Measurements from ENCODE around the gene NFIL3.
"Not testable (repeated sequence)": the region's sequence is repeated elsewhere in the genome, so short reads cannot be mapped to it uniquely, and the experiment has no call there.

Gene NFIL3

GRCh38 chr9:91423785-91424402 is at the start of gene NFIL3:
TSS of gene NFIL3 (minus strand) at chr9:91423832. CDS start at chr9:91410734, 13,098 bp downstream.
- Histone ChIP-seq H3K9me3 (no peaks in the 10 kb centered on the region), H3K27me3 (ENCODE audit: low read depth) (peaks cover 13% of the 10 kb centered on the region; the same call in 1 of the 2 replicates), H3K4me3 (peak within 1 kb of the TSS; percentile 65), H3K36me3 (replicated peaks) (no peaks in the 10 kb centered on the region), H3K4me1 (no peaks in the 10 kb centered on the region; the same call in 1 of the 2 replicates)
- in situ Hi-C loops (cut with MboI; ENCODE audit: low sequenced_read_pairs) = loop anchor here (10.0 to 25.0 kb wide), 2 partner anchors 261 to 512 kb away; no protein-coding TSS in a partner anchor
- peak; percentile 70 to 79 for DNase-seq (ENCODE audit: low spot score in 2 of 2)

GRCh38 chr9:91471524-91471923 is 47.9 kb upstream of the NFIL3 start:
- DNase-seq (ENCODE audit: low spot score in 2 of 2); H3K27me3 ChIP-seq (ENCODE audit: low read depth); H3K9me3 ChIP-seq; in situ Hi-C loops (cut with MboI; ENCODE audit: low sequenced_read_pairs); H3K4me1 ChIP-seq; H3K4me3 ChIP-seq; H3K36me3 ChIP-seq (replicated peaks): not testable (repeated sequence)

GRCh38 chr9:91465420-91465819 is 41.8 kb upstream of the NFIL3 start:
- in situ Hi-C loops (cut with MboI; ENCODE audit: low sequenced_read_pairs) = no loop called here
- peak in 1 of 2 experiments; percentile 22 for DNase-seq (ENCODE audit: low spot score in 2 of 2)
- Histone ChIP-seq H3K4me3 (no peak overlapping the region), H3K27me3 (ENCODE audit: low read depth) (no peaks in the 10 kb centered on the region), H3K36me3 (replicated peaks) (no peaks in the 10 kb centered on the region), H3K9me3 (peaks cover 2% of the 10 kb centered on the region; the same call in 1 of the 2 replicates), H3K4me1 (no peaks in the 10 kb centered on the region)

GRCh38 chr9:91458906-91459305 is 35.3 kb upstream of the NFIL3 start:
- Histone ChIP-seq H3K36me3 (replicated peaks) (no peaks in the 10 kb centered on the region), H3K9me3 (no peaks in the 10 kb centered on the region), H3K4me3 (no peak overlapping the region), H3K27me3 (ENCODE audit: low read depth) (no peaks in the 10 kb centered on the region), H3K4me1 (no peaks in the 10 kb centered on the region)
- DNase-seq (ENCODE audit: low spot score in 2 of 2) = no peak
- in situ Hi-C loops (cut with MboI; ENCODE audit: low sequenced_read_pairs) = no loop called here

GRCh38 chr9:91452844-91453243 is 29.2 kb upstream of the NFIL3 start:
- in situ Hi-C loops (cut with MboI; ENCODE audit: low sequenced_read_pairs) = no loop called here
- DNase-seq (ENCODE audit: low spot score in 2 of 2) = no peak
- no peaks in the 10 kb centered on the region for H3K4me1 ChIP-seq

GRCh38 chr9:91451431-91452270 is 28.0 kb upstream of the NFIL3 start:
- Histone ChIP-seq H3K27me3 (ENCODE audit: low read depth) (no peaks in the 10 kb centered on the region), H3K9me3 (no peaks in the 10 kb centered on the region), H3K36me3 (replicated peaks) (no peaks in the 10 kb centered on the region), H3K4me1 (no peaks in the 10 kb centered on the region), H3K4me3 (no peak overlapping the region)
- in situ Hi-C loops (cut with MboI; ENCODE audit: low sequenced_read_pairs) = no loop called here
- DNase-seq (ENCODE audit: low spot score in 2 of 2) = no peak

More at GRCh38 chr9:91452844-91453243, 29.2 kb upstream of the NFIL3 start:
- H3K36me3 ChIP-seq (replicated peaks) = no peaks in the 10 kb centered on the region
- no peak overlapping the region for H3K4me3 ChIP-seq
- H3K9me3 ChIP-seq = no peaks in the 10 kb centered on the region
- H3K27me3 ChIP-seq (ENCODE audit: low read depth) = no peaks in the 10 kb centered on the region

- Histone ChIP-seq H3K9me3 (no peaks in the 10 kb centered on the region; the same call in 1 of the 2 replicates), H3K27me3 (ENCODE audit: low read depth) (no peaks in the 10 kb centered on the region), H3K4me1 (no peaks in the 10 kb centered on the region), H3K4me3 (no peak overlapping the region), H3K36me3 (replicated peaks) (no peaks in the 10 kb centered on the region)
- no peak for DNase-seq (ENCODE audit: low spot score in 2 of 2)
- in situ Hi-C loops (cut with MboI; ENCODE audit: low sequenced_read_pairs) = no loop called here
Measured at GRCh38 chr9:91445135-91445534, 21.5 kb upstream of the NFIL3 start.

GRCh38 chr9:91443994-91444392 is 20.4 kb upstream of the NFIL3 start:
- H3K4me3 ChIP-seq = no peak overlapping the region
- no peak for DNase-seq (ENCODE audit: low spot score in 2 of 2)
- no peaks in the 10 kb centered on the region for H3K27me3 ChIP-seq (ENCODE audit: low read depth)
- H3K36me3 ChIP-seq (replicated peaks) = no peaks in the 10 kb centered on the region
- H3K4me1 ChIP-seq = no peaks in the 10 kb centered on the region
- in situ Hi-C loops (cut with MboI; ENCODE audit: low sequenced_read_pairs) = no loop called here
- H3K9me3 ChIP-seq = no peaks in the 10 kb centered on the region; the same call in 1 of the 2 replicates

GRCh38 chr9:91443321-91443993 is 19.8 kb upstream of the NFIL3 start:
- Histone ChIP-seq H3K4me1 (no peaks in the 10 kb centered on the region), H3K27me3 (ENCODE audit: low read depth) (no peaks in the 10 kb centered on the region), H3K4me3 (no peak overlapping the region), H3K9me3 (no peaks in the 10 kb centered on the region; the same call in 1 of the 2 replicates), H3K36me3 (replicated peaks) (no peaks in the 10 kb centered on the region)
- in situ Hi-C loops (cut with MboI; ENCODE audit: low sequenced_read_pairs) = no loop called here
- DNase-seq (ENCODE audit: low spot score in 2 of 2) = no peak

- in situ Hi-C loops (cut with MboI; ENCODE audit: low sequenced_read_pairs) = no loop called here
- H3K27me3 ChIP-seq (ENCODE audit: low read depth) = peaks cover 6% of the 10 kb centered on the region; the same call in 1 of the 2 replicates
- H3K4me1 ChIP-seq = no peaks in the 10 kb centered on the region
- H3K36me3 ChIP-seq (replicated peaks) = no peaks in the 10 kb centered on the region
- DNase-seq (ENCODE audit: low spot score in 2 of 2) = no peak
- no peak overlapping the region for H3K4me3 ChIP-seq
- no peaks in the 10 kb centered on the region for H3K9me3 ChIP-seq
Measured at GRCh38 chr9:91436841-91437240, 13.2 kb upstream of the NFIL3 start.

GRCh38 chr9:91433180-91433579 is 9.5 kb upstream of the NFIL3 start:
- no peak for DNase-seq (ENCODE audit: low spot score in 2 of 2)
- Histone ChIP-seq H3K4me1 (no peaks in the 10 kb centered on the region), H3K4me3 (no peak overlapping the region), H3K36me3 (replicated peaks) (no peaks in the 10 kb centered on the region), H3K9me3 (no peaks in the 10 kb centered on the region), H3K27me3 (ENCODE audit: low read depth) (peaks cover 11% of the 10 kb centered on the region)
- in situ Hi-C loops (cut with MboI; ENCODE audit: low sequenced_read_pairs) = no loop called here

- Histone ChIP-seq H3K36me3 (replicated peaks) (no peaks in the 10 kb centered on the region), H3K9me3 (no peaks in the 10 kb centered on the region), H3K4me1 (no peaks in the 10 kb centered on the region), H3K27me3 (ENCODE audit: low read depth) (peaks cover 6% of the 10 kb centered on the region; the same call in 1 of the 2 replicates), H3K4me3 (no peak overlapping the region)
- DNase-seq (ENCODE audit: low spot score in 2 of 2) = no peak
- in situ Hi-C loops (cut with MboI; ENCODE audit: low sequenced_read_pairs) = no loop called here
Measured at GRCh38 chr9:91431485-91431884, 7.9 kb upstream of the NFIL3 start.

- Histone ChIP-seq H3K36me3 (replicated peaks) (no peaks in the 10 kb centered on the region), H3K9me3 (no peaks in the 10 kb centered on the region), H3K4me3 (no peak overlapping the region), H3K27me3 (ENCODE audit: low read depth) (peaks cover 15% of the 10 kb centered on the region; the same call in 1 of the 2 replicates), H3K4me1 (no peaks in the 10 kb centered on the region)
- in situ Hi-C loops (cut with MboI; ENCODE audit: low sequenced_read_pairs) = loop anchor here (10.0 kb wide), 1 partner anchor 255 kb away; no protein-coding TSS in a partner anchor
- no peak for DNase-seq (ENCODE audit: low spot score in 2 of 2)
Measured at GRCh38 chr9:91429501-91429900, 5.9 kb upstream of the NFIL3 start.

Data from HAP-1 (cell line).